Central memory CD8-positive, alpha-beta T cell (primary cell): ENCODE results near the gene RUNX2.

Experiments used
- ATAC-seq: fragments of 150-1000 bp; cut with Tn5 transposase; replicated peaks from 2 replicates; pipeline ENCODE4 v1.10.0; 2022; ENCODE audit warnings: mild to moderate bottlenecking, moderate FRiP score, moderate number of reproducible peaks; ENCODE audit not compliant: poor library complexity, severe bottlenecking; ENCODE audit errors: extremely low read depth
- DNase-seq, 2 donors: peaks; one replicate each; pipeline ENCODE4 v3.0.0; 2021; ENCODE audit warnings: low spot score in 2 of 2
- H3K27ac Mint-ChIP-seq: one replicate; pipeline ENCODE4 v1.8.0; 2022; ENCODE audit warnings: low read depth, mild to moderate bottlenecking, moderate library complexity, mixed read lengths
- H3K27me3 Mint-ChIP-seq: one replicate; pipeline ENCODE4 v1.8.0; 2022; ENCODE audit warnings: mixed read lengths
- H3K36me3 Mint-ChIP-seq: one replicate; pipeline ENCODE4 v1.8.0; 2022; ENCODE audit warnings: mild to moderate bottlenecking, moderate library complexity, mixed read lengths; ENCODE audit not compliant: insufficient read depth
- H3K4me1 Mint-ChIP-seq: one replicate; pipeline ENCODE4 v1.8.0; 2022; ENCODE audit warnings: mixed read lengths
- H3K4me3 Mint-ChIP-seq: one replicate; pipeline ENCODE4 v1.8.0; 2022; ENCODE audit warnings: mild to moderate bottlenecking, moderate library complexity, mixed read lengths
- H3K9me3 Mint-ChIP-seq: one replicate; pipeline ENCODE4 v1.8.0; 2022; ENCODE audit warnings: mixed read lengths

The RUNX2 gene

GRCh38 chr6:45388328-45388727, 60.2 kb downstream of the RUNX2 start:
- Mint-ChIP-seq H3K4me1 (no peaks in the 10 kb centered on the region), H3K36me3 (no peaks in the 10 kb centered on the region), H3K27ac (no peak overlapping the region), H3K27me3 (peaks cover 23% of the 10 kb centered on the region), H3K9me3 (peaks cover 6% of the 10 kb centered on the region), H3K4me3 (no peak overlapping the region)
- DNase-seq (no peak), ATAC-seq (no peak)

GRCh38 chr6:45394586-45395095, 66.5 kb downstream of the RUNX2 start:
- Mint-ChIP-seq H3K27me3 (no peaks in the 10 kb centered on the region), H3K9me3 (peaks cover 6% of the 10 kb centered on the region), H3K36me3 (no peaks in the 10 kb centered on the region), H3K4me1 (no peaks in the 10 kb centered on the region), H3K4me3 (no peak overlapping the region), H3K27ac (no peak overlapping the region)
- DNase-seq, result no peak
- no peak for ATAC-seq

DNA sequence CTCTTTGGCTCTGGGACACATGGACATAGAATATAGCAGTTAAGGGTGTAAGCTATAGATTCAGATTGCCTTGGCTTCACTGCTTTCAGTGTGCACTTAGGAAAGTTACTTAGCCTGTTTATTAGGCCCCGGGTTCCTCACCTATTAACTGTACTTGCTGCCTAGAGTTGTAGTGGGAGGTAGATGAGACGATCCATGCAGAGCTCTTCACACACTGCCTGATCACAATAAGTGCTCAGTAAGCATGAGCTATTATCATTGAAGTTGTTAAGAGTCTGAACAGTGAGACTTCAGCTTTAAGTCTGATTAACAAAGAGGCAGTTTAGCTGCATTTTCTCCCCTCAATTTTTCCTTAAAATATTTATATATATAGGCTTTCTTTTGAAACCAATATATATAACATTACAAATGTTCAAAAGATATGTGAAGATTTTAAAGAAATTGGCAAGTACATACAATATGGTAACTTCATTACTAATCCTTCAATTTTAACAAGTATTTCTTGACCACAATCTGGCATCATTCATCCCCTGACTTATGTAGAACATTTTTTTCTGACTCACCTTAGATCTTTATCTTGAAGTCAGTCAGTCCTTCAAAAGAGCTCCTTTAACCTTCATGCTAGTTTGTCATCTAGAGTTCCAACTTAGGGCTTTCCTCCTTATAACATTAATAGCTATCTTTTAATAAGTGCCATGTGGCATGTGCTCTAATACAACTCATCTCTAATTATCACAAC, 70.1 kb downstream of the RUNX2 start:
- Mint-ChIP-seq H3K27ac (no peak overlapping the region), H3K4me1 (no peaks in the 10 kb centered on the region), H3K9me3 (no peaks in the 10 kb centered on the region), H3K27me3 (peaks cover 26% of the 10 kb centered on the region), H3K4me3 (no peak overlapping the region), H3K36me3 (no peaks in the 10 kb centered on the region)
- no peak for DNase-seq
- no peak for ATAC-seq

DNA sequence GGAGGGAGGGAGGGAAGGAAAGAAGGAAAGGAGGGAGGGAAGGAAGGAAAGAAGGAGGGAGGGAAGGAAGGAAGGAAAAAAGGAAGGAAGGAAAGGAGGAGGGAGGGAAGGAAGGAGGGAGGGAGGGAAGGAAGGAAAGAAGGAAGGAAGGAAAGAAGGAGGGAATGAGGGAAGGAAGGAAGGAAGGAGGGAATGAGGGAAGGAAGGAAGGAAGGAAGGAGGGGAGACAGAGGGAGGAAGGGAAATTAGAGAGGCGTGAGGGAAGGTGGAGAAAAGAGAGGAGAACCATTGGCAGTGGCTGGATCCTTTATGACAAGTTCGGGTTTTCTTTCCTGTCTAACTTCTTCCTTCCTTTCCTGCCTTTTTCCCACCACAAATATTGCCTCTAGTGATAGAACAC, 71.9 kb downstream of the RUNX2 start:
- no peak for ATAC-seq
- no peak overlapping the region for H3K27ac Mint-ChIP-seq
- H3K4me3 Mint-ChIP-seq, result no peak overlapping the region
- H3K27me3 Mint-ChIP-seq, result peaks cover 42% of the 10 kb centered on the region
- H3K9me3 Mint-ChIP-seq, result no peaks in the 10 kb centered on the region
- H3K36me3 Mint-ChIP-seq, result no peaks in the 10 kb centered on the region
- H3K4me1 Mint-ChIP-seq, result no peaks in the 10 kb centered on the region
- DNase-seq, result no peak

DNA sequence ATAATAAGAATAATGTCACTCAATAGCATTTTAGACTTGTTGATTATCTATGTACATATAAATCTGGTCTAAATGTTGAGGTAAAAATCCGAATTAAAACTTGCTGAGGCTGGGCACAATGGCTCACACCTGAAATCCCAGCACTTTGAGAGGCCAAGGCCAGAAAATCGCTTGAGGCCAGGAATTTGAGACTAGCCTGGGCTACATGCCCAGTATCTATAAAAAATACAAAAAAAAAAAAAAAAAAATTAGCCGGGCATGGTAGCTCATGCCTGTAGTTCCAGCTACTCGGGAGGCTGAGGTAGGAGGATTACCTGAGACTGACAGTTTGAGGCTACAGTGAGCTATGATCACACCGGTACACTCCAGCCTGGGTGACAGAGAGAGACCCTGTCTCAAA, 83.8 kb downstream of the RUNX2 start:
- no peaks in the 10 kb centered on the region for H3K36me3 Mint-ChIP-seq
- no peaks in the 10 kb centered on the region for H3K4me1 Mint-ChIP-seq
- ATAC-seq (no peak), DNase-seq (no peak)
- H3K27me3 Mint-ChIP-seq, result peaks cover 8% of the 10 kb centered on the region
- no peak overlapping the region for H3K27ac Mint-ChIP-seq
- H3K9me3 Mint-ChIP-seq, result no peaks in the 10 kb centered on the region
- no peak overlapping the region for H3K4me3 Mint-ChIP-seq

DNA sequence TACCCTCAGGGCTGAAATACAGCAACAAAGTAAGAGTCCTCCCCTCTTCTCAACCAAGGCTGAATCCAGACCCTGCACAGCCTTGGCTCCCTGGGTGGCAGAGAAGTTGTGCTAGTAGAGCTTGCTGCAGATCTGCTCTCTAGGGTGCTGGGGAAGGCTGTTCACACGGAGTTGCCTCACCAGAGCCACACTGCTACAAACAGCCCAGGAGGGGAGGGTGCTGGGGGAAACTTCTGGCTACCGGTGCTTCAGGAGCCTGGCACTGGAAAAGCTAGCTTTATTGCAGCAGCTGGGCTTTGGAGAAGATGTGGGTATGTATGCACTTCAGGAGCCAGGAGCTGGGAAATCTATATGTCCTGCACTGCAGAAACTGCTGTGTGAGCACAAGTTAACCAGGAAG, 87.2 kb downstream of the RUNX2 start:
- ATAC-seq, result no peak
- no peaks in the 10 kb centered on the region for H3K36me3 Mint-ChIP-seq
- H3K9me3 Mint-ChIP-seq, result no peaks in the 10 kb centered on the region
- no peak for DNase-seq
- no peak overlapping the region for H3K4me3 Mint-ChIP-seq
- peaks cover 13% of the 10 kb centered on the region for H3K4me1 Mint-ChIP-seq
- peaks cover 20% of the 10 kb centered on the region for H3K27me3 Mint-ChIP-seq
- no peak overlapping the region for H3K27ac Mint-ChIP-seq

DNA sequence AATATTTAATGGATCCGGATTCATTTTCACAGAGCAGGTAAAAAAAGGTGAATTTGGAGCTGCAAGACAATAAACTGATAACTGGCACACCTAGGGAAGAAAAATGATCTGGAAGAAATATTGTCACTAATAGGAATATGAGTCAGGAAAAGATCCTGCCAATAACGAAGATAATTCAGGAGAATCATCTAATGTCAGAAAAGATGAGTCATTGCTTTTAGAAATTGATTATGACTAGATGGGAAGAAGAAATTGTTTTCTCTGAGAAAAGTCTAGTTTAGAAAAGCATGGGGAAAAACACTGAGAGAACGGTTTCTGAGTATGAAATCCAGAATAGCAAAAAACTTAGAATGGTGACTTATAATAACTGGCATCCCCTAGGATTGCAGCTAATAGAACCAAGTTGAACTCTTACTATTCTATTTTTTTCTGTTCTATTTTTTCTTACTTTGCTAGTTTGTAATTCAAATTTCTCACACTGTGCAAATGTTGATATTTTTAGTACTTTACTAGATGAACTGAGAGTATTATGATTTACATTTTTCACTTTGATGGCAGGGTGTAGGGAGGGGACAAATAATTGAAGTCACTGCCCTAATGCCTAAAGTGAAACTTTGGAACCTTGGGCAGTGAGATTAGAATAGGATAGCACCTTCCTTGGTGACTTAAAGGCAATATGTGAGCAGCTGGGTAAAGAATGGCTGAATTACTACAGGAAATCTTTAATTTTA, 87.8 kb downstream of the RUNX2 start:
- ATAC-seq (no peak), DNase-seq (no peak)
- Mint-ChIP-seq H3K27me3 (peaks cover 26% of the 10 kb centered on the region), H3K9me3 (no peaks in the 10 kb centered on the region), H3K4me3 (no peak overlapping the region), H3K4me1 (peaks cover 19% of the 10 kb centered on the region), H3K36me3 (peaks cover 4% of the 10 kb centered on the region), H3K27ac (no peak overlapping the region)

GRCh38 chr6:45416700-45417099, 88.6 kb downstream of the RUNX2 start:
- Mint-ChIP-seq H3K27me3 (peaks cover 34% of the 10 kb centered on the region), H3K27ac (no peak overlapping the region), H3K4me1 (peaks cover 27% of the 10 kb centered on the region), H3K4me3 (no peak overlapping the region), H3K36me3 (peaks cover 8% of the 10 kb centered on the region), H3K9me3 (no peaks in the 10 kb centered on the region)
- ATAC-seq (no peak), DNase-seq (no peak)

- H3K4me3 Mint-ChIP-seq, result no peak overlapping the region
- DNase-seq (no peak), ATAC-seq (no peak)
- peaks cover 34% of the 10 kb centered on the region for H3K4me1 Mint-ChIP-seq
- H3K9me3 Mint-ChIP-seq, result no peaks in the 10 kb centered on the region
- H3K36me3 Mint-ChIP-seq, result peaks cover 12% of the 10 kb centered on the region
- H3K27ac Mint-ChIP-seq, result no peak overlapping the region
- peaks cover 35% of the 10 kb centered on the region for H3K27me3 Mint-ChIP-seq
These were observed 89.3 kb downstream of the RUNX2 start for GRCh38 chr6:45417436-45417835.

DNA sequence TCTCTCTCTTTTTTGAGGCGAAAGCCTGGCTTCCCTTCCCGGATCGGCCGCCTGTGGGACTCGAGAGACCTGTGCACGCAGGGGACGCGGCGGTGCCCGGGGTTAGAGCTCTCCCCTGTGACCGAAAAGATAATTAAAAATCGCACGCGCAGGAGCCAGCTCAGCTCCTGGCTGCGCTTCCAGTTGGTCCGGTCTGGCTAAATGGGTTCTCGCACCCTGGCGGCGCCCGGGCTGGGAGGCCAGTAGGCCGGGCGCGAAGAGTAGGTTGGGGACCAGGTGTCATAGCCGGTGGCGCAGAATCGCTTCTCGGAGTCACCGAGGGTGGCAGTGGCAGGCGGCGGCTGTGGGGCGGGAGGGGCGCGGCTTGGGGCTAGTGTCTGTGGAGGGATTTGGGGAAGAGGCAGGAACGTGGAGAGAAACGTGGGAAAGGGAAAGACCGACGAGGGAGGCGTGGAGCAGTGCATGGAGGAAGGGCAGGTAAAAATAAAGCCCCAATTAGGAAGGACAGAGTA, 91.5 kb downstream of the RUNX2 start:
- peak overlapping the region; percentile 95 for H3K27ac Mint-ChIP-seq

DNA sequence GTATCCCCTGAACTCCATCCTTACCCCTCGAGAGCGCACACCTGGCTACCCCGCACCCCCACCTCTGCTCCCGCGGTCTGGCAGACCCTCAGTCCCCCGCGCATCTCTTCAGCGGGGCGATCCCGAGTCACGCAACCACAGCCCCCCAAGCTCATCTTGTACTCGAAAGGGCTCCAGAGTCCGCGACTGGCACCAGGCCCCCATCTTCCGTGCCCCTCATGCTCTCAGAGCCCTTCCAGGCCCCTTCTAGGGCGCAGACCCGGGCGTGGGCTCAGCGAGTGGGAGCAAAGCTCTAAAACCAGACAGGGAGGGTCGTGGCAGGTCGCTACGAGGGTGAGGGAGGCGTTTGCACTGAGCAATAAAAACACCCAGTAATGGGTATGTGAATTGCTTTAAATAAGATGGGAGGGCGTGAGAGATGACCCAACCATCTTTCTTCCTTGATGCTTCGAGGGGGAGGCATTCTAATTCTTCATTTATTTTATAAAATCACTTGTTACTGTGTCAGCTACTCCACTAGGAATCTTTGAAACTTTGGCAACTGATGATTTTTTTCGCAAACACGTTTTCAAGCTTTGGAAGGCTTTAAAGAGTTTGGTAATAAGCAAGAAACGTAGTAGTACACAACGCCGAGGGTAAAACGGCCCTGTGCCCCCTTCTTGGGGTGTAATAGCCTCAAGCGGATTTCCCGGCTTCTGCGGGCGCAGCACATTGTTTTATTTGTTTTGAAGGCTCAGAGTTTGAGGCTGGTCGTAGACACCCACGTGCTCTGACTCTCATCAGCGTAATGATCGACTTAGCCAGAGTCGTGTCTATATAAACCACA, 92.2 kb downstream of the RUNX2 start:
- no peaks in the 10 kb centered on the region for H3K9me3 Mint-ChIP-seq
- DNase-seq (peak; percentile 33 to 39), ATAC-seq (peak; percentile 37)
- H3K27ac Mint-ChIP-seq, result peak overlapping the region; percentile 95
- peaks cover 32% of the 10 kb centered on the region for H3K27me3 Mint-ChIP-seq
- peaks cover 50% of the 10 kb centered on the region for H3K4me1 Mint-ChIP-seq
- peak overlapping the region; percentile 98 for H3K4me3 Mint-ChIP-seq
- peaks cover 18% of the 10 kb centered on the region for H3K36me3 Mint-ChIP-seq

More for the DNA sequence above, 91.5 kb downstream of the RUNX2 start:
- Mint-ChIP-seq H3K27me3 (peaks cover 35% of the 10 kb centered on the region), H3K9me3 (no peaks in the 10 kb centered on the region), H3K36me3 (peaks cover 18% of the 10 kb centered on the region), H3K4me3 (peak overlapping the region; percentile 98), H3K4me1 (peaks cover 44% of the 10 kb centered on the region)
- DNase-seq (peak; percentile 30 to 35), ATAC-seq (no peak)

DNA sequence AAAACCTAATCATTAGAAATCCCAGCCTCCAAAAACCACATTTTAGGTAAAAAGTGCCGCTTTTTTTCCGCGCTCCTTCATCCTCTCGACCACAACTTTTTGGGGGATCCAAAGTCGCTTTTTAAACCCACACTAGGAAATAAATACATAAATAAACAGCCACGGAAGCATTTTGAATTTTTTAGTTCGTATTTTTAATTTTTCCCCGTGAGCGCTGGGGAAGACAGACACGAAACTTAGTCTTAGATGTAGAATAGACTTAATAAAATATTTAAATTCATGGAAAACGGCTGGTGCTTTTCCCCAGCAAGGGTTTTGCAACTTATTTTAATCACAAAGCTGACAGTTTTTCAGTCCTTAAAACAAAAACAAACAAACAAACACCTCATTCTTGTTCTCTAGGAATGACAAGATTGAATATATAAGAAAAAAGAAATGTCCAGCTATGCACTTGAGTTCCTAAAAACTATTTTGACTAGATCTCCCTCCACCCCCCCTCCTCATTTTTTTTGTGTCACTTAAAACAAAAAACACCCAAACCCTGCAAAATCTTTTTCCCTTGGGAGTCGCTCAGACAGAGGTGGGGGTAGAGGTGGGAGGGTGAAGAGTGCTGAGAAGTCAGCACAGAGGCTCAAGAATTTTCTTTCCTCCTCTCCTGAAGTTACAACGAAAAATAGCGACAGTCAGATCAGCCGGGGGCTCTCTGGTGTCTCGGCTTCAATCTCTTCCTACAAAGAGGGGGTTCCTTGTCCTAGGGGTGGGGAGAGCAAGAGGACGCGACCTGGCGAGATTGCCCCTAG, 93.0 kb downstream of the RUNX2 start:
- Mint-ChIP-seq H3K36me3 (peaks cover 18% of the 10 kb centered on the region), H3K27me3 (peaks cover 27% of the 10 kb centered on the region), H3K27ac (peak overlapping the region; percentile 95), H3K9me3 (no peaks in the 10 kb centered on the region), H3K4me3 (peak overlapping the region; percentile 98), H3K4me1 (peaks cover 50% of the 10 kb centered on the region)
- DNase-seq, result no peak
- no peak for ATAC-seq
